Glutamatergic neuron (in vitro differentiated cells): Measurements from ENCODE around the gene BMP7. TPM values are rescaled to one million over a fixed set of nuclear protein-coding genes. Genes with fewer than 3 reads are reported as not detected.

Experiments used
- DNase-seq: peaks from one replicate; pipeline ENCODE4 v3.0.0; 2022
- H3K27ac Mint-ChIP-seq: one replicate; pipeline ENCODE4 v1.8.0; 2020; ENCODE audit warnings: mild to moderate bottlenecking, mixed read lengths, inconsistent platforms; ENCODE audit not compliant: unreplicated experiment
- H3K27me3 Mint-ChIP-seq: one replicate; pipeline ENCODE4 v1.8.0; 2020; ENCODE audit warnings: mild to moderate bottlenecking, moderate library complexity, mixed read lengths, inconsistent platforms; ENCODE audit not compliant: unreplicated experiment
- H3K36me3 Mint-ChIP-seq: one replicate; pipeline ENCODE4 v1.8.0; 2020; ENCODE audit warnings: mild to moderate bottlenecking, mixed read lengths, inconsistent platforms; ENCODE audit not compliant: unreplicated experiment
- H3K4me1 Mint-ChIP-seq: one replicate; pipeline ENCODE4 v1.8.0; 2020; ENCODE audit warnings: mild to moderate bottlenecking, low read depth, mixed read lengths, inconsistent platforms; ENCODE audit not compliant: unreplicated experiment
- H3K4me3 Mint-ChIP-seq: one replicate; pipeline ENCODE4 v1.8.0; 2020; ENCODE audit warnings: mild to moderate bottlenecking, mixed read lengths, inconsistent platforms; ENCODE audit not compliant: unreplicated experiment
- H3K9me3 Mint-ChIP-seq: one replicate; pipeline ENCODE4 v1.8.0; 2020; ENCODE audit warnings: mild to moderate bottlenecking, moderate library complexity, mixed read lengths, inconsistent platforms; ENCODE audit not compliant: unreplicated experiment
- CTCF ChIP-seq: fragments of 200-600 bp; sonication (generic); IDR thresholded peaks from one replicate; pipeline ENCODE4 v1.5.0; 2021; ENCODE audit not compliant: partially characterized antibody, unreplicated experiment
- total RNA-seq: library from RNA; stranded (reverse); fragmentation: NEBNext Ultra II Directional; extraction: Animal tissue kit (Norgen Biotek cat#: 25700); gene quantifications from one replicate; pipeline ENCODE4 v1.2.1, GENCODE V29; 2021; ENCODE audit not compliant: unreplicated experiment

The BMP7 gene
- total RNA-seq, 1 donor from 2014 or later = 8.7 TPM

- DNase-seq = no peak
- H3K4me1 Mint-ChIP-seq = no peaks in the 10 kb centered on the region
- no peak overlapping the region for H3K27ac Mint-ChIP-seq
- H3K27me3 Mint-ChIP-seq = peaks cover 2% of the 10 kb centered on the region
- H3K4me3 Mint-ChIP-seq = no peak overlapping the region
- no peak for TF ChIP-seq CTCF
- peaks cover 12% of the 10 kb centered on the region for H3K36me3 Mint-ChIP-seq
- peaks cover 8% of the 10 kb centered on the region for H3K9me3 Mint-ChIP-seq
These were observed 103.4 kb downstream of the BMP7 start for GRCh38 chr20:57163041-57163440.

- no peak for TF ChIP-seq CTCF
- no peak overlapping the region for H3K4me3 Mint-ChIP-seq
These were observed 104.1 kb downstream of the BMP7 start for GRCh38 chr20:57162362-57162652.

GRCh38 chr20:57161478-57162361 lies 104.7 kb downstream of the BMP7 start:
- Mint-ChIP-seq H3K27me3 (peaks cover 2% of the 10 kb centered on the region), H3K9me3 (peaks cover 8% of the 10 kb centered on the region), H3K4me3 (no peak overlapping the region), H3K27ac (no peak overlapping the region), H3K36me3 (peaks cover 12% of the 10 kb centered on the region), H3K4me1 (no peaks in the 10 kb centered on the region)
- TF ChIP-seq CTCF = no peak
- DNase-seq = no peak

More at GRCh38 chr20:57162362-57162652, 104.1 kb downstream of the BMP7 start:
- H3K9me3 Mint-ChIP-seq = peaks cover 8% of the 10 kb centered on the region
- peaks cover 2% of the 10 kb centered on the region for H3K27me3 Mint-ChIP-seq
- no peaks in the 10 kb centered on the region for H3K4me1 Mint-ChIP-seq
- H3K27ac Mint-ChIP-seq = no peak overlapping the region
- no peak for DNase-seq
- H3K36me3 Mint-ChIP-seq = peaks cover 12% of the 10 kb centered on the region

- Mint-ChIP-seq H3K9me3 (peaks cover 8% of the 10 kb centered on the region), H3K36me3 (peaks cover 12% of the 10 kb centered on the region), H3K27ac (no peak overlapping the region), H3K27me3 (peaks cover 2% of the 10 kb centered on the region), H3K4me3 (no peak overlapping the region), H3K4me1 (no peaks in the 10 kb centered on the region)
- DNase-seq = no peak
- TF ChIP-seq CTCF = no peak
These were observed 105.5 kb downstream of the BMP7 start for GRCh38 chr20:57160985-57161384.

GRCh38 chr20:57159945-57160610 lies 106.4 kb downstream of the BMP7 start:
- no peak for DNase-seq
- Mint-ChIP-seq H3K27me3 (peaks cover 2% of the 10 kb centered on the region), H3K36me3 (peaks cover 8% of the 10 kb centered on the region), H3K4me3 (no peak overlapping the region), H3K27ac (no peak overlapping the region), H3K4me1 (no peaks in the 10 kb centered on the region), H3K9me3 (peaks cover 6% of the 10 kb centered on the region)
- TF ChIP-seq CTCF = no peak
